ENCODE measurements around the gene SYVN1.
"Not testable (repeated sequence)": the region's sequence is repeated elsewhere in the genome, so short reads cannot be mapped to it uniquely, and the experiment has no call there.

SYVN1 gene

DNA sequence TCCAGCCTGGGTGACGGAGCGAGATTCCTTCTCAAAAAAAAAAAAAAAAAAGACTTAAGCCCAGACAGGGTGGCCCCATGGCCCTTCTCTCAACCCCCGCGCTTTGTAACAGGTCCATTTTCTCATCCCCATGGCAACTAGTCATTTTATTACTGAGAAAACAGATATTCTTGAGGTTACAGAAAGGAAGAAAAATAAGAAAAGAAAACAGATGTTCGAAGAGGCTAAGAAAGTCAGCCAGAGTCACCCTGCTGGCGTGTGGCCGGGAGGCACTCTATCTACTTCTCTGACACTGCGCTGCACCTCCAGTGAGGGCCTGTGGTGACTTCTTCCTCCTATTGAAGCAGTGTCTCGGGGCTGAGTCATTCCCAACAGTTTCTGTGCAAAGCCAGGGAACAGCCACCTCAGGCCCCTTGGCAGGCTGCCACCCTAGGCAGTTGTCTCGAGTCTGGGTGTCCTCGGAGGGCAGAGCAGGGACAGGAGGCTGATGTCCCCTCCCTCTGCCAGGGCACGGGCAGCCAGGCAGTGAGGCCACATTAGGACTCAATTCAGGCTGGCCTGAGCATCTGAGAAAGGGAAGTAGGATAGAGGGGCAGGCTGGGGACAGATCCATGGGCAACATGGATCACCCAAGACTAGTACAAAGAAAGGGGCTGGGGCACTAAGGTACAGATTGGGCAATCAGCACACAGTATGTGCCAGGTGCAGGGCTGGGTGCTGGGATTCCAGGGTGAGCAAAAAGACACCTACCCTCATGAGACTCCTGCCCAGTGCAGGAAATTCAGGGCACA, 16.4 kb upstream of the SYVN1 start:
- peak overlapping the region; percentile 19 for H3K4me3 ChIP-seq (ENCODE audit: low read depth, low read length)
- TF ChIP-seq, protein P1, sequence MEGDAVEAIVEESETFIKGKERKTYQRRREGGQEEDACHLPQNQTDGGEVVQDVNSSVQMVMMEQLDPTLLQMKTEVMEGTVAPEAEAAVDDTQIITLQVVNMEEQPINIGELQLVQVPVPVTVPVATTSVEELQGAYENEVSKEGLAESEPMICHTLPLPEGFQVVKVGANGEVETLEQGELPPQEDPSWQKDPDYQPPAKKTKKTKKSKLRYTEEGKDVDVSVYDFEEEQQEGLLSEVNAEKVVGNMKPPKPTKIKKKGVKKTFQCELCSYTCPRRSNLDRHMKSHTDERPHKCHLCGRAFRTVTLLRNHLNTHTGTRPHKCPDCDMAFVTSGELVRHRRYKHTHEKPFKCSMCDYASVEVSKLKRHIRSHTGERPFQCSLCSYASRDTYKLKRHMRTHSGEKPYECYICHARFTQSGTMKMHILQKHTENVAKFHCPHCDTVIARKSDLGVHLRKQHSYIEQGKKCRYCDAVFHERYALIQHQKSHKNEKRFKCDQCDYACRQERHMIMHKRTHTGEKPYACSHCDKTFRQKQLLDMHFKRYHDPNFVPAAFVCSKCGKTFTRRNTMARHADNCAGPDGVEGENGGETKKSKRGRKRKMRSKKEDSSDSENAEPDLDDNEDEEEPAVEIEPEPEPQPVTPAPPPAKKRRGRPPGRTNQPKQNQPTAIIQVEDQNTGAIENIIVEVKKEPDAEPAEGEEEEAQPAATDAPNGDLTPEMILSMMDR (IDR thresholded peaks at IDR 0.05; ENCODE audit: borderline replicate concordance, insufficient read depth, low read depth, low read length): no peak

DNA sequence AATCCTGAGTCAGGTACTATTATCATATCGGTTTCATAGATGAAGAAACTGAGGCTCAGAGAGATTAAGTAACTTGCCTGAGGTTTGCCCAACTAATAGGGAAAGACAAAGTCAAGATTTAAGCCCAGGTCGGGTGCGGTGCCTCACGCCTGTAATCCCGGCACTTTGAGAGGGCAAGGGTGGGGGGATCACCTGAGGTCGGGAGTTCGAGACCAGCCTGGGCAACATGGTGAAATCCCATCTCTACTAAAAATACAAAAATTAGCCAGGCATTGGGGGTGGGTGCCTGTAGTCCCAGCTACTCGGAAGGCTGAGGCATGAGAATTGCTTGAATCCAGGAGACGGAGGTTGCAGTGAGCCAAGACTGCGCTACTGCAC, 15.8 kb upstream of the SYVN1 start:
- not testable (repeated sequence) for H3K4me3 ChIP-seq (ENCODE audit: low read depth, low read length)

DNA sequence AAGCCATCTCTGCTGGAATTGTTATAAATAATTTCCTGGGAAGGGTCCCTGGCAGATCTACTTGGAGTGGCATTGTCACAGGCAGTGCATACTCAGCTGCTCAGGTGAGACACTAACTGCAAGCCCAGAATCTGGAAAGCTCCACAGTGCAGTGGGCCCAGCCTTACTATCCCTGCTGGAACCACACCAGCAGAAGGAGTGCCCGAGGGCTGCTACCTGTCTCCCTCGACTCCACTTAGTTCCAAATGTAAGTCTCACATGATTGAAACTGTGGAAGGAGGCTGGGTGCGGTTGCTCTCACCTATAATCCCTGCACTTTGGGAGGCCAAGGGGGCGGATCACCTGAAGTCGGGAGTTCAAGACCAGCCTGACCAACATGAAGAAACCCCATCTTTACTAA, 14.3 kb upstream of the SYVN1 start:
- TF ChIP-seq, protein P1 (IDR thresholded peaks at IDR 0.05; ENCODE audit: borderline replicate concordance, insufficient read depth, low read depth, low read length): no peak
- H3K4me3 ChIP-seq (ENCODE audit: low read depth, low read length): no peak overlapping the region

DNA sequence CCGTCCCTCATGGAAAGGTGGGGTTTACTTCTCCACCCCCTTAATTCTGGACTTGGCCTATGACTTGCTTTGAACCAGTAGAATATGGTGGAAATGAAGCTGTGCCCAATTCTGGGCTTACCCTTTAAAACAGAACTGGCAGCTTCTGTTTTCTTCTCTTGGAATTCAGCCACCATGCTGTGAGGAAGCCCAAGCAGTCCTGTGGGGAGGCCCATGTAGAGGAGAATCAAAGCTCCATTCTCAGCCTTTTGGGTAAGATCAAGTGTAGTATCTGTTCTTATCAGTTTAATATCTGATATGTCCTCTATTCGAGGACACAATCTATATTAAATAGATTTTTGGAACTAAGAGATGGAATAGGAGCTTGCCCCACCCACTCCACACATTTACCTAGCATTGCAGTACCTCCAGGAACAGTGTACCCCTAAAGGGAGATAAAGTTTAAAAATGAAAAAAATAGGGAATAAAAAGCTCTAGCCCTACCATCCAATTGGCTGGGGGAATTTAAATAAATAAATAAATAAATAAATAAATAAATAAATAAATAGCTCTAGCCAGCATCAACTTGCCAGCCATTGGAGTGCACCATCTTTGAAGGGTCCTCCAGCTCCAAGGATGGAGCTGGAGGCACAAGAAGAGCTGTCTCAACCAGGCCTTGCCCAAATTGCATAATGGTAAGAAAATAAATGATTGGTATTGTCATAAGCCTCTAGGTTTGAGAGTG, 13.2 kb upstream of the SYVN1 start:
- TF ChIP-seq, protein P1 (IDR thresholded peaks at IDR 0.05; ENCODE audit: borderline replicate concordance, insufficient read depth, low read depth, low read length): no peak
- H3K4me3 ChIP-seq (ENCODE audit: low read depth, low read length): no peak overlapping the region

DNA sequence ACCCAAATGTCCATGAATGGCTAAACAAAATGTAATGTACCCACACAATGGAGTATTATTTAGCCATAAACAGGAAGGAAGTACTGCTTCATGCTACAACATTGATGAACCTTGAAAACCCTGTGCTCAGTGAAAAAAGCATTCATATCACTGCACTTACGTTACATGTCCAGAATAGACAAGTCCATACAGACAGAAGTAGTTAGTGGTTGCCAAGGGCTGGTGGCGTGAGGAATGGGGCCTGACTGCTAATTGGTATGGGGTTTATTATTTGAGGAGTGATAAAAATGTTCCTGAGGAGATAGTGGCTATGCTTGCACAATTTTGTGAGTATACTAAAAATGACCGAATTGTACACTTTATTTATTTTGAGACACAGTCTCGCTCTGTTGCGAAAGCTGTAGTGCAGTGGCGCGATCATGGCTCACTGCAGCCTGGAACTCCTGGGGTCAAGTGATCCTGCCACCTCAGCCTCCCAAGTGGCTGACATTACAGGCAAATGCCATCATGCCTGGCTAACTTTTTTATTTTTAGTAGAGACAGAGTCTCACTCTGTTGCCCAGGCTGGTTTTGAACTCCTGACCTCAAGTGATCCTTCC, 7.7 kb upstream of the SYVN1 start:
- TF ChIP-seq, protein P1 (IDR thresholded peaks at IDR 0.05; ENCODE audit: borderline replicate concordance, insufficient read depth, low read depth, low read length): no peak
- no peak overlapping the region for H3K4me3 ChIP-seq (ENCODE audit: low read depth, low read length)

DNA sequence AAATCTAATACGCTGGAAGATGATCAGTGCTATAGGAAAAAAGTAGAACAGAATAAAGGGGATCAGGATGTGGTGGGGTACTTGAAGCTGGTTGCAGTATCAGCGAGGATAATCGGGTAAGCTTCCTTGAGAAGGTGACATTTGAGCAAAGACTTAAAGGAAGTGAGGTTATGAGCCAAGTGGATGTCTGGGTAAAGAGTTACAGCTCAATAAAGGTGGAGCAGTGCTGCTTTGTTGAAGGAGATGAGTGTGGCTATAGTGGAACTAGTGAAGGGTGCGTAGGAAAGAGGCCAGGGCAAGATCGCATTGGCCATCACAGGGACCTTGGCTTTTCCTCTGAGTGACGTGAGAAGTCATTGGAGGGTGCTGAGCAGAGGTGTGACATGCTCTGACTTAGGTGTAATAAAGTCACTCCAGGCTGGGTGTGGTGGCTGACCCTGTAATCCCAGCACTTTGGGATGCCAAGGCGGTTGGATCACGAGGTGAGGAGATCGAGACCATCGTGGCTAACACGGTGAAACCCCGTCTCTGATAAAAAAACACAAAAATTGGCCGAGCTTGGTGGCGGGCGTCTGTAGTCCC, 2.3 kb upstream of the SYVN1 start:
- TF ChIP-seq, protein P1 (IDR thresholded peaks at IDR 0.05; ENCODE audit: borderline replicate concordance, insufficient read depth, low read depth, low read length): no peak
- H3K4me3 ChIP-seq (ENCODE audit: low read depth, low read length): no peak overlapping the region

DNA sequence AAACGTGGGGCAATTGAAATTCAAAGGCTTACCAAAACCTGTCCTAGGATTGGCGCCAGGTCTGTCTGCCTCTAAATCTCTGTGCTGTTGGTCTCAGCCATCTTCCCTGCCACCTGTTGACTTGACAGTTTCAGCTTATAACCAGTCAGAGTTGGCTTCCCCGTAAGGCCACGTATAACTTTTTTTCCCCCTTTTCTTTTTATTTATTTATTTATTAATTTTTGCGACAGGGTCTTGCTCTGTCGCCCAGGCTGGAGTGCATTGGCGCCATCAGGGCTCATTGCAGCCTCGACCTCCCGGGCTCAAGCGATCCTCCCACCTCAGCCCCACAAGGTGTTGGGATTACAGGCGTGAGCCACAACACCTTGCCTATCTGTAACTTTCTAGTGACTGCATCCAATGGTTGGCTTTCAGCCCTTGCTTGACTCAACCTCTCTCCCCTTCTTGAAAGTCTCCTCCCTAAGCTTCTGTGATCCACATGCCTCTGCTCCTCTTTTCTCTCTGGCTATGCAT, 1.4 kb upstream of the SYVN1 start:
- TF ChIP-seq, protein P1 (IDR thresholded peaks at IDR 0.05; ENCODE audit: borderline replicate concordance, insufficient read depth, low read depth, low read length): no peak
- H3K4me3 ChIP-seq (ENCODE audit: low read depth, low read length): peak overlapping the region; percentile 99

All from GM12875 (cell line).